ENCODE results near the gene FAM13A. TPM values are rescaled to one million over a fixed set of nuclear protein-coding genes. Genes with fewer than 3 reads are reported as not detected.

Gene FAM13A
- total RNA-seq, 1 donor from 2014 or later = 16.9 TPM

GRCh38 chr4:88746206-88746605 is 310.8 kb downstream of the FAM13A start:
- Histone ChIP-seq H3K4me1 (peaks cover 29% of the 10 kb centered on the region), H3K36me3 (peaks cover 74% of the 10 kb centered on the region), H3K27ac (replicated peaks) (peak overlapping the region; percentile 59), H3K4me3 (no peak overlapping the region), H3K27me3 (ENCODE audit: low read depth) (no peaks in the 10 kb centered on the region), H3K9me3 (replicated peaks) (no peaks in the 10 kb centered on the region)
- no peak for DNase-seq
- no peak for TF ChIP-seq CTCF (IDR thresholded peaks at IDR 0.05; ENCODE audit: borderline replicate concordance)
- intact Hi-C loops (cut with micrococcal nuclease) = no loop called here

- no peak for TF ChIP-seq CTCF (IDR thresholded peaks at IDR 0.05; ENCODE audit: borderline replicate concordance)
- intact Hi-C loops (cut with micrococcal nuclease) = no loop called here
- H3K27me3 ChIP-seq (ENCODE audit: low read depth) = no peaks in the 10 kb centered on the region
- peaks cover 29% of the 10 kb centered on the region for H3K4me1 ChIP-seq
- no peak overlapping the region for H3K4me3 ChIP-seq
- H3K36me3 ChIP-seq = peaks cover 68% of the 10 kb centered on the region
- no peak for DNase-seq
- peak overlapping the region; percentile 59 for H3K27ac ChIP-seq (replicated peaks)
- no peaks in the 10 kb centered on the region for H3K9me3 ChIP-seq (replicated peaks)
These were observed 311.3 kb downstream of the FAM13A start for GRCh38 chr4:88745581-88746163.

GRCh38 chr4:88745175-88745574 is 311.8 kb downstream of the FAM13A start:
- DNase-seq = no peak
- no peak for TF ChIP-seq CTCF (IDR thresholded peaks at IDR 0.05; ENCODE audit: borderline replicate concordance)
- no peaks in the 10 kb centered on the region for H3K27me3 ChIP-seq (ENCODE audit: low read depth)
- intact Hi-C loops (cut with micrococcal nuclease) = no loop called here
- no peaks in the 10 kb centered on the region for H3K9me3 ChIP-seq (replicated peaks)
- no peak overlapping the region for H3K4me3 ChIP-seq
- H3K36me3 ChIP-seq = peaks cover 65% of the 10 kb centered on the region
- peaks cover 29% of the 10 kb centered on the region for H3K4me1 ChIP-seq
- peak overlapping the region; percentile 59 for H3K27ac ChIP-seq (replicated peaks)

GRCh38 chr4:88744609-88745008 is 312.4 kb downstream of the FAM13A start:
- Histone ChIP-seq H3K36me3 (peaks cover 62% of the 10 kb centered on the region), H3K4me3 (no peak overlapping the region), H3K4me1 (peaks cover 29% of the 10 kb centered on the region), H3K27ac (replicated peaks) (peak overlapping the region; percentile 59), H3K9me3 (replicated peaks) (no peaks in the 10 kb centered on the region), H3K27me3 (ENCODE audit: low read depth) (no peaks in the 10 kb centered on the region)
- DNase-seq = no peak
- intact Hi-C loops (cut with micrococcal nuclease) = no loop called here
- no peak for TF ChIP-seq CTCF (IDR thresholded peaks at IDR 0.05; ENCODE audit: borderline replicate concordance)

- H3K36me3 ChIP-seq = peaks cover 59% of the 10 kb centered on the region
- intact Hi-C loops (cut with micrococcal nuclease) = no loop called here
- no peak for DNase-seq
- no peaks in the 10 kb centered on the region for H3K27me3 ChIP-seq (ENCODE audit: low read depth)
- no peak overlapping the region for H3K27ac ChIP-seq (replicated peaks)
- TF ChIP-seq CTCF (IDR thresholded peaks at IDR 0.05; ENCODE audit: borderline replicate concordance) = no peak
- no peaks in the 10 kb centered on the region for H3K9me3 ChIP-seq (replicated peaks)
- H3K4me1 ChIP-seq = peaks cover 29% of the 10 kb centered on the region
- H3K4me3 ChIP-seq = no peak overlapping the region
These were observed 313.3 kb downstream of the FAM13A start for GRCh38 chr4:88743696-88744095.
